Activated T-cell treated with anti-CD3 and anti-CD28 coated beads, Interleukin-2, amount 50 U/mL, for 1 hour (primary cell): ENCODE measurements around the gene EPSTI1.
A peak's percentile ranks its signal among the peaks of the same experiment; 100 is the strongest.

Experiments used
- DNase-seq: peaks from one replicate; pipeline ENCODE4 v3.0.0-alpha.2; 2020

Gene EPSTI1

GRCh38 chr13:42969565-42970172, 22.4 kb downstream of the EPSTI1 start:
- peak; percentile 81 for DNase-seq

- no peak for DNase-seq
Measured at GRCh38 chr13:42968906-42969305, 23.1 kb downstream of the EPSTI1 start.

DNA sequence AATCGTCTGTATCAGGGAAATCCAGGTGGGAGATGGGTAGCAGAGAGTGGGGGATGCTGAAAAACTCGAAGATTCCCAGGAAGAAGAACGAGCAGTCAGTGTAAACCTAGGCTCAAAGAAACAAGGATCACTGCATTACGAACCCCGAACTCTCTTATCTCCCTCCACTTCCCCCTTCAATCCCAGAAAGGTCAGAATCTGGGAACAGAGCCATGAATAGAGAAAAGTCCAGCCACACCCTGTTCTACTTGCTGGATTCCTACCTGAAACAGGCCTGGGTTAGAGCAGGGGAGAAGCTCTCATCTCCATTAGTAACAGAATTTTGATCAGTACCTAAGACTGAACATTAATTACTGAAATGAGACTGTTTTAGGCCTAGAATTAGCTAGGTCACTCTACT, 24.4 kb downstream of the EPSTI1 start:
- DNase-seq: no peak

GRCh38 chr13:42965281-42965680, 26.8 kb downstream of the EPSTI1 start:
- DNase-seq: no peak

DNA sequence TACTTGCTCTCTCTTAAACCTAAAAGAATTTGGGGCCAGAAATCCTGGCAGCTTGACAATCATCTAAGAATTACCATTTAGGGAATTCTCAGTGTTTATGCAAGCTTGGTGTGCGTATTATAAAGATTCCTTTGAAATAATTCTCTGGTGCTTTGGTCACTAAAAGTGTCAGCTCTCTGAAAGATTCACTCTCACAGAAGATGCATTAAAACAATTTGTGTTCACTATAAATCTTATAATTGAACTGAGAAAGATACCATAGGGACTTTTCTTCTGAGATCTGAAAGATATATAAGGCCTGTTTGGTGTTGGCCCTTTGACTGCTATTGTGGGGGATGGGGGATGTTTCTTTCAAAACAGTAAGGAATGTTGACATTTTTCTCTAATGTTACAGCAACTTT, 27.3 kb downstream of the EPSTI1 start:
- no peak for DNase-seq

DNA sequence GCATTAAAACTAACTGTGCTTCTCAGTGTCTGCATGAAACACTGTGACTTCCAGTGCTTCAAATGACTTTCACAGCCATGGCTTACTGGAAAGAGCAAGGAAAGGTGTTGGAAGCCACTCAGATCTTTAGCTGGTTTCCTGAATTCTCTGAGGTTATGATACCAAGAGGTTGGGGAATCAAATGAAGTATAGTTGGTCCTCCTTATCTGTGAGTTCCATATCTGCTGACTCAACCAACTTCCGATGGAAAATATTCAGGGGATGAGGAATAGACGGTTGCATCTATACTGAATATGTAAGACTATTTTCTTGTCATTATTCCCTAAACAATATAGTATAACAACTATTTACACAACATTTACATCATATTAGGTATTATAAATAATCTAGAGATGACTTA, 32.4 kb downstream of the EPSTI1 start:
- DNase-seq: no peak

GRCh38 chr13:42957881-42958280, 34.2 kb downstream of the EPSTI1 start:
- no peak for DNase-seq

- no peak for DNase-seq
Measured at GRCh38 chr13:42950181-42950580, 41.9 kb downstream of the EPSTI1 start.

GRCh38 chr13:42947925-42948324, 44.1 kb downstream of the EPSTI1 start:
- DNase-seq: no peak

DNA sequence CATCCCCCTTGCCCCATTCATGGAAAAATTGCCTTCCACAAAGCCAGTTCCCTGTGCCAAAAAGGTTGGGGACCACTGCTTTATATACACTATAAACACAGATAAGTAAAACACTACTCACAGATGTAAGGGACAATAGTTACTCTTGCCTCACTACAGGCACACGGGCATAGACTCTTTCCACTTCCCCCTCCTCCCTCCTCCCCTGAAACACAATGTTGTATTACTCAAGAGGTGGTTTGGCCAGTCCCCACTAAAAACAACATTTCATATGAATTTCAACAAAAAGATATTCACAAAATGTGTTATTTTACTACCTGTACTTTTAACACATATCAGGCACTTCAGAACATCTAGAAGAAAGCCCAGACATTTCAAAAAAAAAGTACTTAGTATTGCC, 45.1 kb downstream of the EPSTI1 start:
- no peak for DNase-seq

- no peak for DNase-seq
Measured at GRCh38 chr13:42929886-42930535, 62.0 kb downstream of the EPSTI1 start.

DNA sequence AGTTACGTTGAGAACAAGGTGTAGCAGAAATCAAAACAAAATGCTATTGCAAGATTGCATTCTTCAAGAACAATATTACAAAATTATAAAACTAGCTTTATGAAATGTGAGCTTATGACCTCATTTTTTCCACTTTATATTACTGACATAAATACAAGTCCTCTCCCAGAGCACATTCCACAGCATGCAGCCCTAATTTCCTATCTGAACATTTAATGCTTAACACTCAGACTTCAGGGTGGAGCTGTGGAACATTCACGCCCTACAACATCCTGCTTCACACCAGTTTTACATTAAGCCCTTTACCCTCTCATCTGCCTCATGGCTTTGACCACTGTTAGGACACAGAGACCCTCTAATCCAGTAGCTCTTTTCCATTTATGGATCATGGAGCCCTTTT, 65.5 kb downstream of the EPSTI1 start:
- DNase-seq: no peak

DNA sequence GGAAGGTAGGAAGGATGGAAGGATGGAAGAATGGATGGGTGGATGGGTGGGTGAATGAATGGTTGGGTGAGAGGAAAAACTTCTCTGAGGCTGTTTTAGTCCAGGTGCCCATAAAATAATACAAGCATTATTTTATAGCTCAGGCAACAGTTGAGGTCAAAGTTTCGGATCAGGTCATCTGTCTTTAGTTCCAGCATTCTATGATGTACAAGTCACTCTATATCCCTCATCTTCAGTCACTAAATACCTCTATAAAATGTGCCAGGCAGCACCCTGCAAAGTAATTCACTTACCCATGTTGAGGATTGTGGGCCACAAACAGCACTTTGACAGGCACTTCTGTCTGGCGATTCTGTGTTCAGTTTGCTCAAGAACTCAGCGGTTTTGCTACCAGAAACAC, 66.0 kb downstream of the EPSTI1 start:
- DNase-seq: no peak

- DNase-seq: no peak
Measured at GRCh38 chr13:42925626-42926025, 66.4 kb downstream of the EPSTI1 start.

DNA sequence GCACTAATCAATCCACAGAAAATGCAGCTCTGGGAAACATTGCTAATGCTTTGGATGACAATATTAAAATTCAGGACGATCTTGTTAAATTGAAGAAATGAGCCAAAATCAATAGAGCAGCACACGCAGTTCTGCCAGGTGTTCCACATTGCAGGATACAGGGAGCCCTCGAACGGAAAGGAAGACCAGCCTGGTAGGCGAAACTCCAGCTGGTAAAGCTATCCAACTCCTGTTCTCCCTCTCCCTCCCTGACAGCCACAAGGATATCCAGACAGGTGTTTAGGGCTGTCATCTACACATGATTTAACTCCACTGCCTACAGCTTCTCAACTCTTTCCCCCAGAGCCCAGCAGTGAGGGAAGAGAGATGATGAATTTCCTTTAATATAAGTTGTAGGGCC, 67.7 kb downstream of the EPSTI1 start:
- DNase-seq: no peak

- DNase-seq: no peak
Measured at GRCh38 chr13:42907745-42908144, 84.3 kb downstream of the EPSTI1 start.

GRCh38 chr13:42906257-42906656, 85.8 kb downstream of the EPSTI1 start:
- DNase-seq: no peak

- no peak for DNase-seq
Measured at GRCh38 chr13:42905579-42905978, 86.5 kb downstream of the EPSTI1 start.

GRCh38 chr13:42899266-42899665, 92.8 kb downstream of the EPSTI1 start:
- DNase-seq: no peak

DNA sequence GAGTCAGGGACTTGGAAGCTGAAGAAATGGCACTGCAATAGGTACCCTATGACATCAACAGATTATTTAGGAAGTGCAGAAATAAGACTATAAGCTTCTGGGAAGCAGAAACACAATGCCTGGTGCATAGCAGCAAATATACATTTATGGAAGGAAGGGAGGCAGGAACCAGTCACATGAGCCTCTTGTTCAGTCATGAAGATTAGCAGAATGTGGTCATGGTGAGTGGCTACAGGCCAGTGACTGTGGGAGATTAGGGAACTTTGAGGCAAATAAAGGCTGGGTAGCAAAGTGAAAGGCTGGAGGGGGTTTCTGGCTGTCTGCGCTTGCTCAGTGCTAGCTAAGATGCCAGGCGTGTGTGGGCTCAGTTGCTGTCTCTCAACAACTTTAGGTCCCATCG, 96.3 kb downstream of the EPSTI1 start:
- DNase-seq: no peak

DNA sequence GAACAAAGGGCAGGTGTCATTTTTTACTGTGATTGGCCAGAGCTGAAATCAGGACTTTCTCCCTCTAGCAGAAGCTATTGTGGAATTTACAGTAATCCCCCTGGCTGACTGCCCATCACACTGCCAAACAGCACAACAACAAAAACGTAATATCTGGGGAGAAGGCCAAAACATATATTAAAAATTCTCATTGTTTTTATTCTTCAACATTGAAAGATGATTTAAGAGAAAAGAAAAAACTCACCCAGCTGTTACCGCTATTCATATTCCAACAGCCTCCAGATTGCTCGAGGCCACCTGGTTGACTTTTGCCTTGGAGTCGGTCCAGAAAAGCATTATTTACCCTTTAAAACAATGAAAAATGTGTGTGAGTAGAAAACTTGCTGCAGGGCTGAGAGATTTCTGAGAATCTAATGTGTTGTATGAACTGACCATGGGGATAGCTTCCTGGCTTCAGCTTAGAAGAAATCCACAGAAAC, 97.2 kb downstream of the EPSTI1 start:
- no peak for DNase-seq

DNA sequence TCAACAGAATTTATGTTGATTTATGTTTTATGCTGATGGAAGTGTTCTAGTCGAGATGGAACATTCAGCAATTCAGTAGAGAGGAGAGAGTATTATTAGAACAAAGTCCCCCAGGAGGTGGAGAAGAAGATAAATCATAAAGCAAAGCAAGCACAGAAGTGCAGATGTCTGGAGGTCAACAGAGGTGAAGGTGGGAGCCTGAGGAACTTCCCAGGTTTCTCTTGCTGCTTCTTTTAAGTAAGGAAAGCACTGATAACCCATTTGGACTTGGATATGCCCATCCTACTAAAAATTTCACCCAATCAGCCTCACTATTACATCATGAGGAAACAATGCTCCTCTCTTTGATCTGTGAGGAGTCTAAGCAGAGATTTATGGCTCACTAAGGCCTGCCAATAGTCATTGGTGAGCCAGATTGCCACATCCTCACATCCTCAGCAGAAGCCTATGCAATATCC, 98.8 kb downstream of the EPSTI1 start:
- no peak for DNase-seq

DNA sequence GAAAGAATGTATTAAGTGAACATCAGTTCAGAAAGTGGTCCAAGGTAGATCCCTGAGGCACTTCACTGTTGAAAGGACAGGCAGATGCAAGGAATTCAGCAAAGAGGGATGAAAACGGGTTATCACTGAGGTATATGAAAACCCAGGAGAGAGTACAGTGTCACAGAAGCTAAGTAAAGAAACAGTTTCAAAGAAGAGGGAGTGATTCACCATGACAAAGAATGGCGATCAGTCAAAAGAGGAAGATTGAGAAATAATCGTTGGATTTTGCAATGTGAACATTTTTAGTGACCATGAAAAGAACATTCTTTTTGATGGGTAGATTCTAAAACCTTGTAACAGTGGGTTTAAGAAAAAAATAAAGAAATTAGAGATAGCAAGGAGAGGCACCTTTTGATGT, 99.3 kb downstream of the EPSTI1 start:
- DNase-seq: no peak

DNA sequence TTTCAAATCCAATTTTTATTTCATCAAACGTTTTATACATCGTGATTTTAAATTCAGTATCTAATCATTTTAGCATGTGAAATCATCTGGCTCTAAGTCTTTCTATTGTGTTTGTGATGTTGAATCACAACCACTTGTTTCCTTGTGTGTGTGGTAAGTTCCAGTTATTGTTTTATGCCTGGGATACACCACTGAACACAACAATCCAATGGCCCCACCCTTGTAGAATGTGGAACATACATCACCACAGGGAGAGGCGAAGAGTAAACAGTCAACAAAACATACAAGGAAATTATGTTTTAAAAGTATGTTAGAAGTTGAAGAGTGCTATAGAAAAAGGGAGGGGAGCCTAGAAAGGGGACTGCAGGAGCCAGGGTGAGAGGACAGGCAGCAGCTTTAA, 100.5 kb downstream of the EPSTI1 start:
- DNase-seq: no peak

GRCh38 chr13:42885325-42885724, 106.7 kb downstream of the EPSTI1 start:
- DNase-seq: no peak
